Astrocyte (in vitro differentiated cells and primary cell): Measurements from ENCODE around the gene ARRDC3. TPM values are rescaled to one million over a fixed set of nuclear protein-coding genes. Genes with fewer than 3 reads are reported as not detected.
A peak's percentile ranks its signal among the peaks of the same experiment; 100 is the strongest.

ENCODE experiments used
- DNase-seq: peaks from one replicate; pipeline ENCODE4 v3.0.0-alpha.2; 2010; ENCODE audit warnings: low read depth
- FAIRE-seq: peaks from 2 replicates; lab custom pipeline; 2011; peaks lifted over from hg19 to GRCh38; lab: Jason Lieb, UNC
- H2AFZ ChIP-seq: 2 replicates; pipeline ENCODE4 v1.6.0; 2012; ENCODE audit warnings: low read depth, low read length, inconsistent platforms
- H3K27ac ChIP-seq: 2 replicates; pipeline ENCODE4 v1.5.1; 2011; ENCODE audit warnings: low read depth, low read length, inconsistent platforms
- H3K27me3 ChIP-seq: 2 replicates; pipeline ENCODE4 v1.6.0; 2011; ENCODE audit warnings: low read length, inconsistent platforms; ENCODE audit not compliant: insufficient read depth
- H3K36me3 ChIP-seq: 2 replicates; pipeline ENCODE4 v1.5.1; 2011; ENCODE audit warnings: low read length, inconsistent platforms; ENCODE audit not compliant: insufficient read depth
- H3K4me1 ChIP-seq: 2 replicates; pipeline ENCODE4 v1.5.1; 2011; ENCODE audit warnings: low read length, inconsistent platforms; ENCODE audit not compliant: insufficient read depth
- H3K4me2 ChIP-seq: 2 replicates; pipeline ENCODE4 v1.6.0; 2012; ENCODE audit warnings: low read length, inconsistent platforms
- H3K4me3 ChIP-seq: 2 replicates; pipeline ENCODE4 v1.5.1; 2011; ENCODE audit warnings: low read depth, mild to moderate bottlenecking, low read length, inconsistent platforms; ENCODE audit not compliant: insufficient read depth
- H3K79me2 ChIP-seq: 2 replicates; pipeline ENCODE4 v1.6.0; 2012; ENCODE audit warnings: mild to moderate bottlenecking, low read length, inconsistent platforms; ENCODE audit not compliant: insufficient read depth
- H3K9ac ChIP-seq: 2 replicates; pipeline ENCODE4 v1.6.0; 2012; ENCODE audit warnings: mild to moderate bottlenecking, low read length, inconsistent platforms
- H3K9me3 ChIP-seq: 2 replicates; pipeline ENCODE4 v1.5.1; 2012; ENCODE audit warnings: low read depth, mild to moderate bottlenecking, low read length, inconsistent platforms; ENCODE audit not compliant: insufficient read depth
- H4K20me1 ChIP-seq: 2 replicates; pipeline ENCODE4 v1.6.0; 2012; ENCODE audit warnings: low read length, inconsistent platforms; ENCODE audit not compliant: insufficient read depth
- H3K27ac Mint-ChIP-seq: one replicate; pipeline ENCODE4 v1.8.0; 2021; ENCODE audit warnings: mild to moderate bottlenecking, mixed read lengths; ENCODE audit not compliant: unreplicated experiment
- H3K27me3 Mint-ChIP-seq: one replicate; pipeline ENCODE4 v1.8.0; 2021; ENCODE audit warnings: low read depth, mixed read lengths; ENCODE audit not compliant: unreplicated experiment
- H3K36me3 Mint-ChIP-seq: one replicate; pipeline ENCODE4 v1.8.0; 2021; ENCODE audit warnings: low read depth, mixed read lengths; ENCODE audit not compliant: unreplicated experiment
- H3K4me1 Mint-ChIP-seq: one replicate; pipeline ENCODE4 v1.8.0; 2021; ENCODE audit warnings: low read depth, mixed read lengths; ENCODE audit not compliant: unreplicated experiment
- H3K4me3 Mint-ChIP-seq: one replicate; pipeline ENCODE4 v1.8.0; 2021; ENCODE audit warnings: mild to moderate bottlenecking, moderate library complexity, mixed read lengths; ENCODE audit not compliant: unreplicated experiment
- H3K9me3 Mint-ChIP-seq: one replicate; pipeline ENCODE4 v1.8.0; 2021; ENCODE audit warnings: mild to moderate bottlenecking, mixed read lengths; ENCODE audit not compliant: unreplicated experiment
- EZH2 ChIP-seq: IDR thresholded peaks from 2 replicates; pipeline ENCODE4 v1.6.1; 2012; ENCODE audit warnings: mild to moderate bottlenecking, low read length, inconsistent platforms; ENCODE audit not compliant: insufficient read depth
- total RNA-seq: library from RNA; stranded (reverse); gene quantifications from 2 replicates; pipeline ENCODE4 v1.2.1, GENCODE V29; 2021
- TF ChIP-seq, protein P1 (sequence below): IDR thresholded peaks from 2 replicates; pipeline ENCODE4 v1.5.1; 2011; ENCODE audit warnings: low read depth, mild to moderate bottlenecking, inconsistent platforms, low read length, moderate library complexity; ENCODE audit not compliant: insufficient read depth

ARRDC3 gene
- total RNA-seq, 1 donor from 2014 or later, result 94.7 TPM

DNA sequence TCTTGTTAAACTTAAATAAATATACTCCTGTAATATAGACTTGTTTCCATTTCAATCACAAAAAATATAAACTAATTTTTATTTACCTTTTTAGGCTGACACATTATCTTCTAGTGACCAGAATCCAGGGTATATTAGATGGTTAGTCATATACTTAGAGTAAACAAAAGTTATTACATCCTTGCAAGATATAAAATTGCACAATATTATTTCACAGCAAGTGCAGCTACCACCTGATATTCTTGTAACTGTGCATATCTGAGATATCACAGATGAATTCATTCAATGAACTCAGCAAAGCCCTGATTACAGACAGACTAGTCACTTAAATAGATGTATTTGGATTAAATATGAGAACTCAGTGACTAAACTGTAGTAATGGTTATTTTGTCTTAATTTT lies 25.6 kb upstream of the ARRDC3 start:
- Histone ChIP-seq H3K9me3 (no peaks in the 10 kb centered on the region), H3K27me3 (no peaks in the 10 kb centered on the region), H3K27ac (no peak overlapping the region), H4K20me1 (no peaks in the 10 kb centered on the region), H2AFZ (no peak overlapping the region), H3K4me2 (no peak overlapping the region), H3K4me1 (no peaks in the 10 kb centered on the region), H3K9ac (no peak overlapping the region), H3K79me2 (no peaks in the 10 kb centered on the region), H3K36me3 (no peaks in the 10 kb centered on the region), H3K4me3 (no peak overlapping the region)
- no peak for FAIRE-seq
- Mint-ChIP-seq H3K27ac (no peak overlapping the region), H3K36me3 (no peaks in the 10 kb centered on the region), H3K4me1 (no peaks in the 10 kb centered on the region), H3K27me3 (no peaks in the 10 kb centered on the region), H3K9me3 (no peaks in the 10 kb centered on the region), H3K4me3 (no peak overlapping the region)
- DNase-seq, result no peak
- TF ChIP-seq, protein P1, sequence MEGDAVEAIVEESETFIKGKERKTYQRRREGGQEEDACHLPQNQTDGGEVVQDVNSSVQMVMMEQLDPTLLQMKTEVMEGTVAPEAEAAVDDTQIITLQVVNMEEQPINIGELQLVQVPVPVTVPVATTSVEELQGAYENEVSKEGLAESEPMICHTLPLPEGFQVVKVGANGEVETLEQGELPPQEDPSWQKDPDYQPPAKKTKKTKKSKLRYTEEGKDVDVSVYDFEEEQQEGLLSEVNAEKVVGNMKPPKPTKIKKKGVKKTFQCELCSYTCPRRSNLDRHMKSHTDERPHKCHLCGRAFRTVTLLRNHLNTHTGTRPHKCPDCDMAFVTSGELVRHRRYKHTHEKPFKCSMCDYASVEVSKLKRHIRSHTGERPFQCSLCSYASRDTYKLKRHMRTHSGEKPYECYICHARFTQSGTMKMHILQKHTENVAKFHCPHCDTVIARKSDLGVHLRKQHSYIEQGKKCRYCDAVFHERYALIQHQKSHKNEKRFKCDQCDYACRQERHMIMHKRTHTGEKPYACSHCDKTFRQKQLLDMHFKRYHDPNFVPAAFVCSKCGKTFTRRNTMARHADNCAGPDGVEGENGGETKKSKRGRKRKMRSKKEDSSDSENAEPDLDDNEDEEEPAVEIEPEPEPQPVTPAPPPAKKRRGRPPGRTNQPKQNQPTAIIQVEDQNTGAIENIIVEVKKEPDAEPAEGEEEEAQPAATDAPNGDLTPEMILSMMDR, result no peak
- no peak for TF ChIP-seq EZH2

DNA sequence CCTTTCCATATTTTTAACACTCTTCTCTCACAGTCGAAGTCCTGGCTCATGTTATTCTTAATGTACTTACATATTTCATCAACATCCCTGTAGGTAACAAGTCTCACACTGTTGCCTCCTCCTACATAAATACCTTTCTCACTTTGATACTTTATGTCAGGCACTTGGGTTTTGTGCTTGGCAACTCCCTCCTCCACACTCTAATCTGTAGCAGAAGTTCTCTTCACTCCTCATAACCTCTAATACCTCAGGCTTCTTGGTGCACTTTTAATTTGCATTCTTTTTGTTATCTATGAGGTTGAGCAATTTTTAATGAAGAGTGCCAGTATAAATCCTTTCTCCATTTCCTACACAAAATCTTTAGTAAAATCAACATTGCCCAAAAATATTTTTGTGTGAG lies 24.1 kb upstream of the ARRDC3 start:
- FAIRE-seq, result no peak
- no peak for TF ChIP-seq EZH2
- TF ChIP-seq, protein P1, result no peak
- no peak overlapping the region for H3K27ac ChIP-seq

DNA sequence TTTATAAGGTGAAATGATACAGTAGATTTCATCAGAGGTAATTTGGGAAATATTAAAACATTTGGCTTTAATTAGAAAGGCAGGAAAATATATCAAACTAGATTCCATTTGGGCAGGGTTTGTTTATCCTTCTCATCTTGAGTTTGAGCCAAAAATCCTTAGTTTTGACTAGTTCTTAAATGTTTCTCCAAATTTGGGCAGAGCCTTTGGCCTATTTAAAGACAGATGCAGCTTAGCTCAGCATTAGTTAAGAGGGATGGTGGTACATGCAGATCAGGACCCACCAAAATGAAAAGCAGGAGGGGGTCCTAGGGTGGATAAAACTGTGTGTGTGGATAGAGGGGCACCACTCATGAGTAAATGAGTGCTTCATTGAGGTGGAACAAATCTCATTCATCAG lies 20.3 kb upstream of the ARRDC3 start:
- Histone ChIP-seq H3K27ac (no peak overlapping the region), H3K9ac (no peak overlapping the region), H2AFZ (no peak overlapping the region), H3K36me3 (no peaks in the 10 kb centered on the region), H3K27me3 (no peaks in the 10 kb centered on the region), H3K79me2 (no peaks in the 10 kb centered on the region), H3K4me2 (no peak overlapping the region), H3K4me3 (no peak overlapping the region), H3K4me1 (no peaks in the 10 kb centered on the region), H4K20me1 (no peaks in the 10 kb centered on the region), H3K9me3 (no peaks in the 10 kb centered on the region)
- no peak overlapping the region for H3K27ac Mint-ChIP-seq
- peaks cover 8% of the 10 kb centered on the region for H3K4me1 Mint-ChIP-seq
- H3K9me3 Mint-ChIP-seq, result no peaks in the 10 kb centered on the region
- no peaks in the 10 kb centered on the region for H3K27me3 Mint-ChIP-seq
- peak; percentile 45 for DNase-seq
- no peaks in the 10 kb centered on the region for H3K36me3 Mint-ChIP-seq
- FAIRE-seq, result no peak
- no peak overlapping the region for H3K4me3 Mint-ChIP-seq
- TF ChIP-seq, protein P1, result no peak
- no peak for TF ChIP-seq EZH2

More for the DNA sequence above, 24.1 kb upstream of the ARRDC3 start:
- H3K36me3 Mint-ChIP-seq, result no peaks in the 10 kb centered on the region
- no peak overlapping the region for H3K4me3 Mint-ChIP-seq
- Histone ChIP-seq H3K9me3 (no peaks in the 10 kb centered on the region), H3K9ac (no peak overlapping the region), H3K4me1 (no peaks in the 10 kb centered on the region), H2AFZ (no peak overlapping the region), H3K79me2 (no peaks in the 10 kb centered on the region), H3K4me2 (no peak overlapping the region), H3K27me3 (no peaks in the 10 kb centered on the region), H4K20me1 (no peaks in the 10 kb centered on the region), H3K36me3 (no peaks in the 10 kb centered on the region), H3K4me3 (no peak overlapping the region)
- H3K4me1 Mint-ChIP-seq, result no peaks in the 10 kb centered on the region
- DNase-seq, result no peak
- H3K9me3 Mint-ChIP-seq, result no peaks in the 10 kb centered on the region
- no peaks in the 10 kb centered on the region for H3K27me3 Mint-ChIP-seq
- H3K27ac Mint-ChIP-seq, result no peak overlapping the region
